CD14-positive monocyte (primary cell): ENCODE data around the gene A4GALT. TPM values are rescaled to one million over a fixed set of nuclear protein-coding genes. Genes with fewer than 3 reads are reported as not detected.
A peak's percentile ranks its signal among the peaks of the same experiment; 100 is the strongest.

ENCODE experiments used
- DNase-seq, 3 donors: peaks; one replicate each; pipeline ENCODE4 v3.0.0-alpha.2; 2011 to 2022
- H2AFZ ChIP-seq: 2 replicates; pipeline ENCODE4 v1.6.0; 2012; ENCODE audit warnings: mild to moderate bottlenecking, low read depth, low read length, inconsistent platforms; ENCODE audit not compliant: insufficient read depth, poor library complexity, severe bottlenecking
- H3K27ac ChIP-seq, 2 donors: 1 replicate in 1 of 2; 2 replicates in 1 of 2; pipeline ENCODE4 v1.5.1; 2012 to 2013; ENCODE audit warnings: low read length in 2 of 2, control low read depth in 1 of 2, inconsistent platforms in 1 of 2, low read depth in 1 of 2, mild to moderate bottlenecking in 1 of 2
- H3K27me3 ChIP-seq, 2 donors: one replicate each; pipeline versions ENCODE4 v1.6.0 to v1.6.1; 2011 to 2013; ENCODE audit warnings: low read length in 2 of 2; ENCODE audit not compliant: control insufficient read depth in 2 of 2, insufficient read depth in 2 of 2
- H3K36me3 ChIP-seq, 2 donors: replicated peaks in 1 of 2; 1 replicate in 1 of 2; 2 replicates in 1 of 2; pipeline versions ENCODE4 v1.5.1 to v1.6.1; 2012 to 2013; ENCODE audit warnings: low read length in 2 of 2, control low read depth in 1 of 2, inconsistent platforms in 1 of 2, mild to moderate bottlenecking in 1 of 2; ENCODE audit not compliant: insufficient read depth in 2 of 2, control insufficient read depth in 1 of 2
- H3K4me1 ChIP-seq, 2 donors: 1 replicate in 1 of 2; 2 replicates in 1 of 2; pipeline versions ENCODE4 v1.5.1 to v1.6.1; 2012 to 2013; ENCODE audit warnings: low read length in 2 of 2, control low read depth in 1 of 2, inconsistent platforms in 1 of 2, mild to moderate bottlenecking in 1 of 2, moderate library complexity in 1 of 2; ENCODE audit not compliant: insufficient read depth in 2 of 2, control insufficient read depth in 1 of 2
- H3K4me2 ChIP-seq: replicated peaks from 2 replicates; pipeline ENCODE3; 2012; ENCODE audit warnings: low read length, moderate library complexity, mild to moderate bottlenecking; ENCODE audit not compliant: poor library complexity, severe bottlenecking; ENCODE audit errors: extremely low read depth
- H3K4me3 ChIP-seq, 3 experiments: fragments of 200-600 bp in 1 of 3; sonication (generic) in 1 of 3; replicated peaks in 1 of 3; 1 replicate in 2 of 3; 2 replicates in 1 of 3; pipeline ENCODE4 v1.5.1; 2011 to 2013; ENCODE audit warnings: low read length in 3 of 3, mild to moderate bottlenecking in 3 of 3, control low read depth in 2 of 3, low read depth in 2 of 3, inconsistent platforms in 1 of 3, moderate library complexity in 1 of 3
- H3K79me2 ChIP-seq: 2 replicates; pipeline ENCODE4 v1.6.0; 2012; ENCODE audit warnings: mild to moderate bottlenecking, control low read depth, inconsistent platforms, low read length, moderate library complexity; ENCODE audit not compliant: insufficient read depth
- H3K9ac ChIP-seq: 2 replicates; pipeline ENCODE4 v1.6.0; 2017; ENCODE audit warnings: low read length, mild to moderate bottlenecking; ENCODE audit not compliant: insufficient read depth, poor library complexity, severe bottlenecking
- H3K9me3 ChIP-seq, 2 donors: replicated peaks in 1 of 2; 1 replicate in 1 of 2; 2 replicates in 1 of 2; pipeline versions ENCODE4 v1.5.1 to v1.6.1; 2012 to 2013; ENCODE audit warnings: low read length in 2 of 2, control low read depth in 1 of 2; ENCODE audit not compliant: control insufficient read depth in 1 of 2, insufficient read depth in 1 of 2
- H4K20me1 ChIP-seq: 2 replicates; pipeline ENCODE4 v1.6.0; 2012; ENCODE audit warnings: mild to moderate bottlenecking, low read length, control low read depth, moderate library complexity; ENCODE audit not compliant: insufficient read depth
- H3K27ac Mint-ChIP-seq, 7 donors: one replicate each; pipeline ENCODE4 v1.8.0; 2020; ENCODE audit warnings: mild to moderate bottlenecking in 7 of 7, mixed read lengths in 7 of 7, moderate library complexity in 6 of 7, inconsistent platforms in 2 of 7
- H3K27me3 Mint-ChIP-seq, 3 donors: one replicate each; pipeline ENCODE4 v1.8.0; 2021 to 2022; ENCODE audit warnings: low read depth in 3 of 3, mild to moderate bottlenecking in 3 of 3, mixed read lengths in 3 of 3, moderate library complexity in 3 of 3, inconsistent platforms in 1 of 3
- H3K36me3 Mint-ChIP-seq, 2 donors: one replicate each; pipeline ENCODE4 v1.8.0; 2020; ENCODE audit warnings: mixed read lengths in 2 of 2, inconsistent platforms in 1 of 2, mild to moderate bottlenecking in 1 of 2
- H3K4me1 Mint-ChIP-seq: one replicate; pipeline ENCODE4 v1.8.0; 2020; ENCODE audit warnings: mild to moderate bottlenecking, mixed read lengths
- H3K4me3 Mint-ChIP-seq, 2 donors: one replicate each; pipeline ENCODE4 v1.8.0; 2020; ENCODE audit warnings: mild to moderate bottlenecking in 2 of 2, mixed read lengths in 2 of 2, moderate library complexity in 1 of 2
- H3K9me3 Mint-ChIP-seq, 7 donors: one replicate each; pipeline ENCODE4 v1.8.0; 2020 to 2022; ENCODE audit warnings: mixed read lengths in 7 of 7, mild to moderate bottlenecking in 6 of 7, moderate library complexity in 6 of 7, inconsistent platforms in 2 of 7
- CTCF ChIP-seq: fragments of 200-600 bp; IDR thresholded peaks from one replicate; pipeline ENCODE4 v1.8.0; 2022; ENCODE audit warnings: antibody characterized with exemption, mild to moderate bottlenecking
- WGBS: methylation state at CpG from one replicate; pipeline ENCODE4 v1.1.5; 2013; ENCODE audit warnings: missing lambda C conversion rate; ENCODE audit not compliant: insufficient coverage; 5-methylcytosine and 5-hydroxymethylcytosine counted together
- intact Hi-C, 2 donors: fragments of 100-400 bp; cut with micrococcal nuclease; formaldehyde crosslinking; loops; one replicate each; pipeline versions ENCODE4 v1.15.0 to v1.15.1; 2023
- polyA plus RNA-seq, 3 donors: library from polyadenylated mRNA; depleted of rRNA in 1 of 3; unstranded in 2 of 3; stranded (reverse) in 1 of 3; fragments of 300-500 nt in 2 of 3; fragments of >200 nt in 1 of 3; fragmentation: Illumina TruSeq in 2 of 3; gene quantifications; 1 replicate in 2 of 3; 2 replicates in 1 of 3; pipeline ENCODE4 v1.2.3, GENCODE V29; 2012 to 2021

A4GALT gene
- polyA plus RNA-seq, 3 donors = not detected

GRCh38 chr22:42664976-42665831 is 55.5 kb downstream of the A4GALT start:
- H3K9me3 ChIP-seq = no peaks in the 10 kb centered on the region
- no peaks in the 10 kb centered on the region for H3K36me3 Mint-ChIP-seq
- H2AFZ ChIP-seq = no peak overlapping the region
- no peak for TF ChIP-seq CTCF
- H3K9me3 Mint-ChIP-seq = peaks cover 0 to 4% (median 2%) of the 10 kb centered on the region in 7 donors
- peaks cover 20 to 25% (median 20%) of the 10 kb centered on the region in 3 donors for H3K27me3 Mint-ChIP-seq
- peaks cover 9% of the 10 kb centered on the region for H3K4me1 Mint-ChIP-seq
- peaks cover 6 to 12% of the 10 kb centered on the region in 2 donors for H3K4me1 ChIP-seq
- H3K36me3 ChIP-seq = no peaks in the 10 kb centered on the region
- H4K20me1 ChIP-seq = no peaks in the 10 kb centered on the region
- no peak overlapping the region for H3K27ac Mint-ChIP-seq
- no peaks in the 10 kb centered on the region for H3K79me2 ChIP-seq
- no peak overlapping the region for H3K4me2 ChIP-seq
- intact Hi-C loops = loop anchor here (5.0 to 10.0 kb wide), 3 partner anchors 70 to 157 kb away; no protein-coding TSS in a partner anchor
- 67% methylated on average over 8 of the region's 11 CpGs for WGBS
- H3K27ac ChIP-seq = no peak overlapping the region
- peak overlapping the region in 1 of 2 donors; percentile 24 for H3K4me3 Mint-ChIP-seq
- peaks cover 4 to 12% of the 10 kb centered on the region in 2 donors for H3K27me3 ChIP-seq
- no peak for DNase-seq
- no peak overlapping the region for H3K4me3 ChIP-seq
- H3K9ac ChIP-seq = no peak overlapping the region

- H3K27me3 ChIP-seq = peaks cover 4 to 12% of the 10 kb centered on the region in 2 donors
- peaks cover 0 to 4% (median 2%) of the 10 kb centered on the region in 7 donors for H3K9me3 Mint-ChIP-seq
- peak; percentile 53 to 67 (median 66) for DNase-seq
- peak overlapping the region; percentile 50 for H3K9ac ChIP-seq
- H3K4me3 Mint-ChIP-seq = peak overlapping the region; percentile 70 to 82
- H3K27me3 Mint-ChIP-seq = peaks cover 20 to 25% (median 22%) of the 10 kb centered on the region in 3 donors
- no peaks in the 10 kb centered on the region for H3K9me3 ChIP-seq
- peaks cover 13 to 20% of the 10 kb centered on the region in 2 donors for H3K4me1 ChIP-seq
- intact Hi-C loops = loop anchor here (5.0 to 10.0 kb wide), 3 partner anchors 73 to 160 kb away; no protein-coding TSS in a partner anchor
- peak overlapping the region; percentile 13 to 74 (median 35) for H3K4me3 ChIP-seq
- H4K20me1 ChIP-seq = no peaks in the 10 kb centered on the region
- no peak overlapping the region for H3K27ac Mint-ChIP-seq
- peak overlapping the region; percentile 86 for H3K4me2 ChIP-seq
- 1% methylated on average over 62 of the region's 68 CpGs for WGBS
- H2AFZ ChIP-seq = peak overlapping the region; percentile 99
- H3K4me1 Mint-ChIP-seq = peaks cover 15% of the 10 kb centered on the region
- no peaks in the 10 kb centered on the region for H3K36me3 Mint-ChIP-seq
- H3K27ac ChIP-seq = no peak overlapping the region
- TF ChIP-seq CTCF = peak; percentile 83
- no peaks in the 10 kb centered on the region for H3K36me3 ChIP-seq
- H3K79me2 ChIP-seq = no peaks in the 10 kb centered on the region
Measured at GRCh38 chr22:42661985-42662831, 58.5 kb downstream of the A4GALT start.
